OCI-LY7 (cell line): ENCODE measurements around the gene ALG6. TPM values are rescaled to one million over a fixed set of nuclear protein-coding genes. Genes with fewer than 3 reads are reported as not detected.
"Not testable (repeated sequence)": the region's sequence is repeated elsewhere in the genome, so short reads cannot be mapped to it uniquely, and the experiment has no call there.

Source experiments
- BruUV-seq: library from RNA; stranded (reverse); fragments of 400-500 nt; replicated peaks from 2 replicates; lab custom pipeline; 2021; lab: Mats Ljungman, UMichigan
- CTCF ChIA-PET: fragments of 300-600 bp; sonication (Branson Sonifier 250); formaldehyde crosslinking; loops from one replicate; lab custom pipeline; 2022; ENCODE audit warnings: antibody characterized with exemption; ENCODE audit not compliant: unreplicated experiment; lab: Charles Lee
- POLR2A ChIA-PET: fragments of 300-600 bp; sonication (Branson Sonifier 250); formaldehyde crosslinking; loops from one replicate; lab custom pipeline; 2022; ENCODE audit warnings: antibody characterized with exemption; lab: Charles Lee
- DNase-seq: peaks from one replicate; pipeline ENCODE4 v3.0.0-alpha.2; 2015; ENCODE audit warnings: low spot score
- H2AFZ ChIP-seq: fragments of 200-600 bp; sonication (generic), shearing (Covaris generic); 2 replicates; pipeline ENCODE4 v1.6.1; 2014; ENCODE audit warnings: mild to moderate bottlenecking, antibody characterized with exemption, low read length, moderate library complexity
- H3K27ac ChIP-seq: fragments of 200-600 bp; sonication (generic); 2 replicates; pipeline ENCODE4 v1.5.1; 2014; ENCODE audit warnings: mixed run types, low read depth, mild to moderate bottlenecking, moderate library complexity, low read length, inconsistent platforms; ENCODE audit not compliant: poor library complexity, severe bottlenecking
- H3K36me3 ChIP-seq: fragments of 200-600 bp; sonication (generic); 2 replicates; pipeline ENCODE4 v1.6.1; 2014; ENCODE audit warnings: mild to moderate bottlenecking, antibody characterized with exemption, low read length, moderate library complexity, mixed read lengths; ENCODE audit not compliant: insufficient read depth
- H3K4me1 ChIP-seq: fragments of 200-600 bp; sonication (generic); 2 replicates; pipeline ENCODE4 v1.5.1; 2014; ENCODE audit warnings: mild to moderate bottlenecking, low read length; ENCODE audit not compliant: insufficient read depth, poor library complexity, severe bottlenecking
- H3K4me2 ChIP-seq: fragments of 200-600 bp; sonication (generic); 2 replicates; pipeline ENCODE4 v1.6.1; 2014; ENCODE audit warnings: mild to moderate bottlenecking, low read length
- H3K4me3 ChIP-seq: fragments of 200-600 bp; sonication (generic); 2 replicates; pipeline ENCODE4 v1.5.1; 2014; ENCODE audit warnings: mild to moderate bottlenecking, low read depth, low read length; ENCODE audit not compliant: poor library complexity, severe bottlenecking
- H3K79me2 ChIP-seq: fragments of 200-600 bp; sonication (generic); 2 replicates; pipeline ENCODE4 v1.6.1; 2016; ENCODE audit warnings: low read depth, mild to moderate bottlenecking, low read length, moderate library complexity, mixed read lengths; ENCODE audit not compliant: insufficient read depth
- H3K9me2 ChIP-seq: fragments of 200-600 bp; sonication (generic); 2 replicates; pipeline ENCODE4 v1.6.1; 2016; ENCODE audit warnings: mild to moderate bottlenecking, low read length, mixed read lengths; ENCODE audit not compliant: insufficient read depth
- H3K9me3 ChIP-seq: fragments of 200-600 bp; sonication (generic); 2 replicates; pipeline ENCODE4 v1.6.1; 2014; ENCODE audit warnings: mild to moderate bottlenecking, mixed run types, low read length, mixed read lengths
- H4K20me1 ChIP-seq: fragments of 200-600 bp; sonication (generic); 2 replicates; pipeline ENCODE4 v1.6.1; 2014; ENCODE audit warnings: mild to moderate bottlenecking, antibody characterized with exemption, low read length, moderate library complexity, mixed read lengths; ENCODE audit not compliant: insufficient read depth
- CTCF ChIP-seq: fragments of 200-600 bp; sonication (generic); conservative IDR thresholded peaks from 2 replicates; pipeline ENCODE4 v1.5.1; 2014; ENCODE audit warnings: mild to moderate bottlenecking, antibody characterized with exemption, low read length, moderate library complexity, mixed read lengths
- EZH2phosphoT487 ChIP-seq: fragments of 200-600 bp; sonication (generic); IDR thresholded peaks from 2 replicates; pipeline ENCODE4 v1.6.1; 2018; ENCODE audit warnings: low read depth, borderline replicate concordance, mild to moderate bottlenecking, mixed run types, antibody characterized with exemption, low read length, moderate library complexity, mixed read lengths
- intact Hi-C: fragments of 100-400 bp; cut with micrococcal nuclease; formaldehyde crosslinking; loops from one replicate; pipeline ENCODE4 v1.10.0; 2022; ENCODE audit not compliant: unreplicated experiment
- total RNA-seq, 2 experiments: library from RNA; depleted of rRNA in 1 of 2; stranded (reverse); fragments of >200 nt in 1 of 2; shearing (Covaris generic) in 1 of 2; gene quantifications; 2 replicates each; pipeline ENCODE4 v1.2.3, GENCODE V29; 2014 to 2022

ALG6 gene
- total RNA-seq, 2 experiments from 2014 or later: 29.3 to 34.1 TPM

- intact Hi-C loops: no loop called here
- no peaks in the 10 kb centered on the region for H3K9me2 ChIP-seq
- ChIA-PET POLR2A (interaction anchor here (0.6 to 1.8 kb wide), 5 partner anchors 10 to 1062 kb away, joined by 3 to 8 read pairs (median 3); no protein-coding TSS in a partner anchor), CTCF (no interaction called here)
- no peaks in the 10 kb centered on the region for H3K79me2 ChIP-seq
- no peak overlapping the region for H3K4me3 ChIP-seq
- H3K4me1 ChIP-seq: no peaks in the 10 kb centered on the region
- no peaks in the 10 kb centered on the region for H3K9me3 ChIP-seq
- TF ChIP-seq EZH2phosphoT487: no peak
- TF ChIP-seq CTCF: no peak
- BruUV-seq: no TSS peak
- H3K4me2 ChIP-seq: no peak overlapping the region
- no peaks in the 10 kb centered on the region for H3K36me3 ChIP-seq
- no peak for DNase-seq
- H3K27ac ChIP-seq: no peak overlapping the region
- no peaks in the 10 kb centered on the region for H4K20me1 ChIP-seq
- no peak overlapping the region for H2AFZ ChIP-seq
Measured at GRCh38 chr1:63350320-63350719, 17.1 kb upstream of the ALG6 start.

- ChIA-PET POLR2A (interaction anchor here (0.5 to 1.3 kb wide), 2 partner anchors 12 to 405 kb away, joined by 3 to 4 read pairs; no protein-coding TSS in a partner anchor), CTCF (no interaction called here)
- no peaks in the 10 kb centered on the region for H4K20me1 ChIP-seq
- intact Hi-C loops: no loop called here
- no peaks in the 10 kb centered on the region for H3K9me2 ChIP-seq
- no TSS peak for BruUV-seq
- TF ChIP-seq CTCF: no peak
- TF ChIP-seq EZH2phosphoT487: no peak
- no peak for DNase-seq
- H3K4me2 ChIP-seq: no peak overlapping the region
- H3K27ac ChIP-seq: no peak overlapping the region
- H3K4me1 ChIP-seq: no peaks in the 10 kb centered on the region
- no peaks in the 10 kb centered on the region for H3K79me2 ChIP-seq
- H3K36me3 ChIP-seq: no peaks in the 10 kb centered on the region
- H2AFZ ChIP-seq: no peak overlapping the region
- H3K9me3 ChIP-seq: no peaks in the 10 kb centered on the region
- H3K4me3 ChIP-seq: no peak overlapping the region
Measured at GRCh38 chr1:63352736-63353135, 14.7 kb upstream of the ALG6 start.

- H3K27ac ChIP-seq, CTCF ChIA-PET, H3K9me3 ChIP-seq, H3K9me2 ChIP-seq, H3K36me3 ChIP-seq, H3K4me3 ChIP-seq, H4K20me1 ChIP-seq, H3K4me2 ChIP-seq, intact Hi-C loops, BruUV-seq, H2AFZ ChIP-seq, H3K4me1 ChIP-seq, DNase-seq, H3K79me2 ChIP-seq: not testable (repeated sequence)
- POLR2A ChIA-PET: interaction anchor here (0.9 to 1.5 kb wide), 5 partner anchors 12 to 52 kb away, joined by 3 to 4 read pairs (median 3); no protein-coding TSS in a partner anchor
Measured at GRCh38 chr1:63356234-63356633, 11.2 kb upstream of the ALG6 start.
